ENCODE results near the gene APIP.
A peak's percentile ranks its signal among the peaks of the same experiment; 100 is the strongest.

APIP gene

GRCh38 chr11:34916015-34916842, at the start of gene APIP, which contains the start of gene PDHX:
Gene APIP, minus strand, starts transcription at chr11:34916379. Its CDS starts 95 bp downstream, at chr11:34916284.
Gene PDHX, plus strand, starts transcription at chr11:34916618. Its CDS starts 38 bp downstream, at chr11:34916656.
- DNase-seq: peak; percentile 66

DNA sequence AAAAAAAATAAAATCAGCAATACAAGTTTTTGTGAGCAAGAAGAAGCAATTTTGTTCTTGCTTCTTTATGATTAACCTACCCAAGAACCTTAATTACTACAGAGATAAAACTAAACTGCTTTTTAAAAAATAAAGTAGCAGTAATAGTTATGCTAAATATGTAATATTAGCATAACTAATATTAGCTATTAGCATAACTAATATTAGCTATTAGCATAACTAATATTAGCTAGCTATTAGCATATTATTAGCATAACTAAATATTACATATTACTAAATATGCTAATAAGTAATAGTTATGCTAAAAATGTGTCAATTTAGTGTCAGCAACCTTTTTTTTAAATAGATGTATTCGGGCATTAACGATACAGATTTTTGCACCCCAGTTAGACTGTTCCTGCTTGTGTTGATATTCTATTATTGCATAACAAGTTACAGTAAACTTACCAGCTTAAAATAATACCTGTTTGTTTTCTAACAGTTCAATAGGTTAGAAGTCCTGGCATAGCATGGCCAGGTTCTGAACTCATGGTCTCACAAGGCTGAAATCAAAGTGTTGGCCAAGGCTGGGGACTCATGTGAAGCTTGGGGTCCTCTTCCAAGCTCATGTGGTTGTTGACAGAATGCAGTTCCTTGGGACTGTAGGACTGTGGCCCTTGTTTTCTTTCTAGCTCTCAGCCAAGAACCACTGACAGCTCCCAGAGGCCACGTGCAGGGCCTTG, 48.6 kb upstream of the APIP start:
- no peak for DNase-seq

DNA sequence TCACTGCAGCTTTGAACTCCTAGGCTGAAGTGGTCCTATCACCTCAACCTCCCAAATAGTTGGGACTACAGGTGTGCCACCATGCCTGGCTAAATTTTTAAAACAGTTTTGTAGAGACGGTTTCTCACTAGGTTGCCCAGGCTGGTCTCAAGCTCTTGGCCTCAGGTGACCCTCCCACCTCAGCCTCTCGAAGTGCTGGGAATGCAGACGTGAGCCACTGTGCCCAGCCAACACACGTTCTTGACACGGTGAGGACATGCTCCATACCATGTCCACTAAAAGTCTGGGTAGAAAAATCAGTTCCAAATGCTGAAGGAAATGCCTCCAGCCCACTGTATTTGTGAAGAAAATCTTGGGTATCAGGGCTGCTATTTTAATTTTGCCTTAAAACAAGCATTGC, 47.2 kb upstream of the APIP start:
- DNase-seq: no peak

GRCh38 chr11:34962034-34962433, 45.9 kb upstream of the APIP start:
- DNase-seq: no peak

DNA sequence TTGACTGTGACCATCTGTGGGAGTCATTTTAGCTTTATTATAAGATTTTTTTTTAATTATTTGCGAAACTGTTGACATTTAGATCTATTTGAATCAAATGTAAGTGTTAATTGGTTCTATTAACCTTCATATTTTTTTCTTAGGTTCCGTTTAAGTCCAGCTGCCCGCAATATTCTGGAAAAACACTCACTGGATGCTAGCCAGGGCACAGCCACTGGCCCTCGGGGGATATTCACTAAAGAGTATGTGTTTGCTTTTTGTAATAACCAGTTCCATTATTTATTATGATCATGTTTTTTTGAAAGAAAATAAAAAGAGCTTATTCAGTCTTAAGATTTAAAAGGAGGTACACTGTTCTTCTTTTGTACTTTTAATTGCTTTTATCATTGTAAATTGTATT, 44.1 kb upstream of the APIP start:
- no peak for DNase-seq

DNA sequence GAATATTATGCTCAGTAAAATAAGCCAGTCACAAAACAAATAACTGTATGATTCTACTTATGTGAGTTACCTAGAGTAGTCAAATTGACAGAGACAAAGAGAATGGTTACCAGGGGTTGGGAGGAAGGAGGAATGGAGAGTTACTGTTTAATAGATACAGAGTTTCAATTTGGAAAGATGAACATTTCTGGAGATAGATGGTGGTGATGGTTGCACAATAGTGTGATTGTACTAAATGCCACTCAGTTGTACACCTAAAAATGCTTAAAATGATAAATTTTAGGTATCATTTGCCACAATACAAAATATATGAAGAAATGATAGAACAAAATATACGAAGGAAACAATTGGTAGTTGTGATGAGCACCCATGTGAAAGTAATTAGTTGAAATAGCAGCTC, 43.6 kb upstream of the APIP start:
- no peak for DNase-seq

DNA sequence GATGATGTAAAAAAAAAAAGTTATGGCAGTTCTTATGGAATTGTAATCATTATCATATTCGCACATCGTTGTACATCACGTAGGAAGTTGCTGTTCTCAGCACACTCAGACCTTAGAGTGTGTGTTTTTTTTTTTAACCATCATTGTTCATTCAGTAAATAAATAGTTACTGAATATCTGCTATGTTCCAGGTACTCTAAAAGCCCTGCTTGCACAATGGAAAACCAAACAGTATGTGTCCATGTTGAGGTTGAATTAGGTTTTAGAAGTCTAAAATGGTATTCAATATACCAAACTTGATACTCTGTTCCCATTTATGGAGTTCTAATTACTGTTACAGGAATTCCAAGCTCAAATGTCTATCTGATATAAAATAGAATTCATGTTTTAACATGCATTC, 41.4 kb upstream of the APIP start:
- DNase-seq: no peak

DNA sequence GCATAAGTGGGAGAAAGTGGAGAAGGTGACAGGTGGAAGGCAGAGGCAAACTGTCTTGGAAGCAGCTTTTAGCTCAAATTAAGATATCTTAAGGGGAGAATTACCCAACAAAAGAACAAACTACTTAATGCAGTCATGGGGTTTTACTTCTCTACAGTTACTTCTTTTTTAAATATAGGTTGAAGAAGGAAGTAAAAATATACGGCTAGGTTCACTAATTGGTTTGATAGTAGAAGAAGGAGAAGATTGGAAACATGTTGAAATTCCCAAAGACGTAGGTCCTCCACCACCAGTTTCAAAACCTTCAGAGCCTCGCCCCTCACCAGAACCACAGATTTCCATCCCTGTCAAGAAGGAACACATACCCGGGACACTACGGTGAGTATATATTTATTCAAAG, 41.0 kb upstream of the APIP start:
- DNase-seq: no peak

- no peak for DNase-seq
These were observed 37.8 kb upstream of the APIP start for GRCh38 chr11:34953955-34954354.

- DNase-seq: no peak
These were observed 32.5 kb upstream of the APIP start for GRCh38 chr11:34948696-34949095.

- DNase-seq: no peak
These were observed 28.5 kb upstream of the APIP start for GRCh38 chr11:34944692-34945091.

DNA sequence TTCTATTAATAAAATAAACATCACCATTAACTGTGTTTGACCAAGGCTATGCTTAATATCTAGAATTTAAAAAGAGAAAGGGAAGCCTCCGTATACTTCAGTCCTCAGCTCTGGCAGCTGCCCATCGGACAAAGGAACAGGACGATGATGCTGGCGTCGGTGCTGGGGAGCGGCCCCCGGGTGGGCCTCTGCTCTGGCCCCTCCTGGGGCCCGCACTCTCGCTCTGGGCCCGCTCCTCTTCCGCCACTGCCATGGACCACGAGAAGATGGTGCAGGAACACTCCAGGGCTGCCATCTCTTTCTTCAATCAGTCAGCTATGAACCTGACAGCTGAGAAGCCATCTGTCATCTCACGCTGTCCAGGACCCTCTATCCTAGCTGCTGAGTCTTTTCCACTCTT, 25.5 kb upstream of the APIP start:
- DNase-seq: no peak

DNA sequence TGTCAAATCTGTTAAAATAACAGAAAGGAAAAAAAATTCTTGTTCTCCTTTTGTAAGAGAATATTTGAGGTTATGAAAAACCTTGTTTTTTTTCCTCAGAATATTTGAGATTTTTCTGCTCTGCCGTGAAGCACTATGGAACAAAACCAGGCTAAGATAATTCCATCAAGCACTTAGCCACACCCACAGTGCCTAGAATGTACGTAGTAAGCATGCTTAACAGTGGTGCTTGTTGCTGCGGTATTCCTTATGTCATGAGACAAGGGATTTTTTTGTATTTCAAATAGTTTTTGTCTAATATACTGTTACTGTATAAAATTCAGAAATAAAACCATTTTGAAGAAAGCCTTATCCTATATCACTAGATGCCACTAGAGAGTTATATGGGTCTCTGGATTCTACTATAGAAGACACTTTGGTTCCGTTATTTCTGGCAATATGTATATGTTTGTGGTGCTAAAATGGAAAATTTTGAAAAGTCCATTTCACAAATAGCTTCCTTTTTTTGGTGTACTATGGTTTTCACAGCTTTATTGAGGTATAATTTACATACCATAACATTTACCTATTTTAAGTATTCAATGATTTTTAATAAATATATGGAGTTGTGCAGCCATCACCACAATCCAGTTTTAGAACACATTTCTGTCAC, 24.0 kb upstream of the APIP start:
- no peak for DNase-seq

- no peak for DNase-seq
These were observed 22.4 kb upstream of the APIP start for GRCh38 chr11:34938611-34939010.

- DNase-seq: no peak
These were observed 20.9 kb upstream of the APIP start for GRCh38 chr11:34936945-34937629.

- no peak for DNase-seq
These were observed 13.9 kb upstream of the APIP start for GRCh38 chr11:34929794-34930763.

DNA sequence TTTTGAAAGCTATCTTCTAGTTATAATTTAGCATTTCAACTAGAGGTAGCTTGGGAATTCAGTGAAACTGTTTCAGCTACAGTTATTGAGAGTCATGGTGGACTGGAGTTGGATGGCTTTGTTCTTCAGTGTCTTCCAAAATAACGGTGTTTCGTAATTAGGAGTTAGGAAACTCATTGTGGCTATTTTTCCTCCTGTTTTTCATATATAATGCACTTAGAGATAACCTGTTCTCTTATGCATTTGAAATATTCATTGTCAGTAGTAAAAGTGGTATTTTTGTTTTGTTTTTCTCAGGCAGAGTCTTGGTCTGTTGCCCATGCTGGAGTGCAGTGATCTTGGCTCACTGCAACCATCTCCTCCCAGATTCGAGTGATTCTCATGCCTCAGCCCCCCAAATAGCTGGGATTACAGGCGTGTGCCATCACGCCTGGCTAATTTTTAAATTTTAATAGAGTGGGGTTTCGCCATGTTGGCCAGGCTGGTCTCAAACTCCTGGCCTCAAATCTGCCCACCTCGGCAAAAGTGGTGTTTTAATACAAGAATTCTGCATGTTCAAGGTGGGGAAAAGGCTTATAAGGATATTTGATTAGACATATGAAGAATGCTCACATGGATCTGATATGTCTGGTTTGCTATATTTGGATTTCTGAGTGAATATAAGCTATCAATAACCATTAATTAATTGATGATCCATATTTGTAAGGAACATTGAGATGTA, 12.9 kb upstream of the APIP start:
- DNase-seq: no peak

DNA sequence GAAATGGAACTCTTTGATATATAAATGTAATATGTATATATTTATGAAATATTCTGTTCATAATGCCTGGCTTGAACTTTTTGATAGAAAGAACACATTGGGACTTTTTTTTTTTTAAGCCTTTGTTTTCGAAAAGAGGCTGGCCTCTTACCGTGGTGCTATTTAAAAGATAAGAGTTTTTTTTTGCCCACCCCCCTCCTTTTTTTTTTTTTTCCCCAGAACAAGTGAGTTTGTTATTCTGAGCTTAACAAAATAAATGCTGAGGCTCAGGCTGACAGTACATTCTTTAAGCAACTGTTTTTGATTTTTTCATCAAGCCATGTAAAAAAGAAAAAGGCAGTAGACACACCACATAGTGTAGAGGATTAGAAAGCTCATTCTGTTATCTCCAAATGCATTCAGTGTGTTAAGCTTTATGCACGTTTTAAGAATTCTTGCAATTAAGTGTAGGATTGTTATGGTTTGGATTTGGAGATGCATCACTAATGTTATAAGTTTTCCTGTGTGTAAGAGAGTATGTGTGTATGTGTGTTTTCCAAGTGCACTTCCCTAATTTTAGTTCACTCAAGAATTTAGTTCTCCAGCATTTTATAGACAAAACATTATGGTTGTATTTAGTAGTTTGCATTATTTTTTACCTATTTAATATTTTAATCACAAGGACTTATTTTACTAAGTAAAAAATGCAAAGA, 12.2 kb upstream of the APIP start:
- no peak for DNase-seq

DNA sequence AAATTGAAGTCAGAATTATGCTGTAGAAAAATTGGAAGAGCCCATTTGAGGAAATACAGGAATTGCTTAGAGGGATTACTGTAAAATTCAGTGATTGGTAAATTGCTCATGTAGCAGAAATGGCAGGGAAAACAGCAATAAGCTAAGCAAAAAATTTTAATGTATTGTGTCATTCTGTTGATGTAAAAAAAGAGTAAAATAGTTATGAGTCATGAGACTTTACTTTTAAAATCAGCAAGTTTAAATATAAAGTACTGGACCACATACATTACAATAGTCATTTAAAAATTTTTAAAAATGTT, 10.6 kb upstream of the APIP start:
- no peak for DNase-seq

GRCh38 chr11:34926101-34926830, 10.1 kb upstream of the APIP start:
- DNase-seq: peak; percentile 17
